ENCODE data around the gene MMP28.
"Not testable (repeated sequence)": the region's sequence is repeated elsewhere in the genome, so short reads cannot be mapped to it uniquely, and the experiment has no call there.

Gene MMP28

GRCh38 chr17:35765086-35765710 is 30.2 kb downstream of the MMP28 start:
- no peak for DNase-seq

GRCh38 chr17:35764123-35764991 is 31.1 kb downstream of the MMP28 start:
- peak; percentile 76 for DNase-seq

GRCh38 chr17:35763767-35764122 is 31.7 kb downstream of the MMP28 start:
- no peak for DNase-seq

GRCh38 chr17:35761601-35762000 is 33.8 kb downstream of the MMP28 start:
- DNase-seq: no peak

DNA sequence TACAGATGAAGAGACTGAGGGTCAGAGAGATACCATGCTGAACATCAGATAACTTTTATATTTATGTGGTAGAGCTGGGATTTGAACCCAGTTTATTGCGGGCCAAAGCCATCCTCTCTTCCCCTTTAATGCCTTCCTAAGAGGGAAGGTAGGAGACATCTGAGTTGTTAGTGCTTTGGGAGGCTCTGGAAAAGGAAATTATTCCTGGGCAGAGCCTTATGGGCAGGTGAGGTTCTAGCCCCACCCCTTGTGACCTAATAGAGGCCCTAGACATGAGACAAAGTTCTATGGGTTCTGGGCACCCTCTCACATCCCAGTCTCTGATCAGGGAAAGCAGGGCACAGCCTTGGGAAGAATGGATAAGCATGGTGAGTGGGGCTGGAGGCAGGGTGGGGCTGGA is 34.9 kb downstream of the MMP28 start, which contains the start of gene C17orf50:
Gene C17orf50 (plus strand): TSS at position 301 of the 400 bp plus-strand sequence. CDS start 55 bp downstream, at position 356.
- no peak for DNase-seq

DNA sequence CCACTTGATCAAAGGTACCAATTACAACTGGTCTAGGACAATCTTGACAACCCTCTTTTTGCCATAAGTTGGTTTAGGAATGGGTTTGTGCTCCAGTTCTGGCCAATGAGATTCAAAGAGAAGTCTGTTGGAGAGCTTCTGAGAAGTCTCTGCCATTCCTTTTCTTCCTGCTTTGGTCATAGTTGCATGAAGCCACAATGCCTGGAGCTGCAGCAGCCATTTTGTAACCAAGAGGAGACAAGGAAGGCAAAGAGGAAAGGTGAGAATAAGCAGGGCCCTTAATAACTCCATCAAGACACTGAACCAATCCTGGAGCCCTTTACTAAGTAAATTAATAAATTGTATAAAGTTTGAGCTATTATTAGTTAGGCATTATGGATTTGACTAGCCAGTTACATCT is 38.2 kb downstream of the MMP28 start:
- no peak for DNase-seq

DNA sequence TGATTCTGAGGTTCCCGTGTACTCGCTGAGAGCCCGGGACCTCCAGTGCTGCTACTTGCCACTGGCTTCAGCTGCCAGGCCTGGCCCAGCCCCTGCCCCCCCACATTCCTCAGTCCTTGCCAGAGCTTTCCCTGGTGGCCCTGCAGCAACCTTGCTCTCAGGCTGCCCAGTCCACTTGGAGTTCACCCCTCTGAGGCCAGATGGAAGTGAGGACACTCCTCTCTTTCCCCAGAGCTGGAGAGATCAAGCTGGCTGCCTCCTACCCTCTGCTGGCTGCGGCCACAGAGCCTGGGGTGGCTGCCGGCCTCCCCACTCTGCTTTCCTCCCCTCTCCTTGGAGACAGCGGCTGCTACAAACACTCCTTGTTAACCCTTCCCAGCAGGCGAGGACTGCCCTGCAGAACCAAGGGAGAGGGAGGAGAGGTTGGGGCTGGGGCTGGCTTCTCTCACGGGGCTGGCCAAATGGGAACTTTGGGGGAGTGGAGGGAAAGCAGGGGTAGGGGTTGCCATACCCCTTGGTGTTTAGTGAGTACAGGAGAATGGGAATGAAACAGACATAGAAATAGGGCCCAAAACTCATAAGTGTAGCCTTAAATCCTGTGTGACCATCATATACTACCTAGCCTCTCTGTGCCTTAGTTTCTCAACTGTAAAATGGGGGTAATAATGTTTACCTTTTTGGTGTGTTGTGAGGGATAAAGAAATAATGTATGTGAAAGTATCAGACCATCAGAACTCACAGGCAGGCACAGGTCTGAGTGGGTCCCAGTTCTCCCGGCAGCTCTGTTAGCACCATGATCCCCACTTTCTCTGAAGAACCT is 42.3 kb downstream of the MMP28 start, which contains the start of gene GAS2L2:
Gene GAS2L2 (minus strand): TSS at position 295 of the 820 bp plus-strand sequence. CDS start 389 bp downstream, outside the sequence.
- no peak for DNase-seq

GRCh38 chr17:35752471-35752870 is 43.0 kb downstream of the MMP28 start:
- DNase-seq: no peak

DNA sequence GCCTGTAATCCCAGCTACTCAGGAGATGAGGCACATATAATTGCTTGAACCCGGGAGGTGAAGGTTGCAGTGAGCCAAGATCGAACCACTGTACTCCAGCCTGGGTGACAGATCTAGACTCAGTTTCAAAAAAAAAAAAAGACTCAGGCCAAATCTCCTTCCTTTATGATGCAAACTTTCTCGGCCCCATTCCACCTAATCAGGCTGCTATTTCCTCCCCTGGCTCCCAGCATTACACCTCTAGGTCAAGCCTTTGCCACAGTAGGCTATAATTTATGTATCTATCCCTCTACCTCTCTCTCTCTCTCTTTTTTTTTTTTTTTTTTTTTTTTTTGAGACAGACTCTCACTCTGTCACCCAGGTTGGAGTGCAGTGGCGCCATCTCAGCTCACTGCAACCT is 43.9 kb downstream of the MMP28 start:
- not testable (repeated sequence) for DNase-seq

- DNase-seq: no peak
These were observed 44.7 kb downstream of the MMP28 start for GRCh38 chr17:35750526-35751395.

GRCh38 chr17:35749560-35750412 is 45.7 kb downstream of the MMP28 start:
- DNase-seq: no peak

DNA sequence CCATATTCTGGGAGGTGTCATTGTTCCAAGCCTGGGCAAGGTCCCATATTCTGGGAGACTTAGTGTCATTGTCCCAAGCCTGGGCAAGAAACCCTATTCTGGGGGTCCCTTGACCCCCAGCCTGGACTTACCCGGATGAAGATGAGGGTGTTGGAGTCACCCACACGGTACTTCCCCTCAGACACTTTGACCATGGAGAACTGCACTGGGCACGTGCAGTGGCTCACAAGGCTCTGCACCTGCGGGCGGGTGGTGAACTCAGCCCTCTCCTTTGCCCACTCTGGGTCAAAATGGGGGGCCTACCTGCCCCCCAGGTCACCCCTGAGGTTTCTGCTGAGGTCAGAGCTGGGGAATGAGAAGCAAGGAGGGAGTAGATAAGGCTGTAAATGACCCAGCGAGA is 46.5 kb downstream of the MMP28 start:
- DNase-seq: no peak

DNA sequence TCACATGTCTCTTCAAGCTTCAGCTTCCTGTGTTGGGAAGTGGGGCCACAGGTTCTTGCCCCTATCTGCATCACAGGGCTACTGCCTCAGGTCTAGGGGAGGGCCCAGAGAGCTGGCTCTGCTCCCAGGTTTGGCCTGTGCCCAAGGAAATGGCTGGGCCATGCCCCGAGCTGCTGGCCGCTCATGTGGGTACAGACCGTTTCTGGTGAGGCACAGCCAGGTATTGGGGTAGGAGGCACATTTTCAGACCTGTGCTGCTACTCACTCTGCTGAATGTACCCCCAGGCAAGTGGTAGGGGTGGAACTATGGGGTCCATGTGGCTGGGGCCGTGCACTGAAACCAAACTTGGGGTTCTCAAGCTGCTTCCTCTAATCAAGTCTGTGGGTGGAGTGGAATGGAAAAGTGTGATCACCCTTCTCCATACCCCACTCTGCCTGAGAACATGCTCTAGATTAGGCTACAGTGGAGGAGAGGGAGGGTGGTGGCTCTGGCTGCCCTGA is 47.0 kb downstream of the MMP28 start:
- DNase-seq: no peak

DNA sequence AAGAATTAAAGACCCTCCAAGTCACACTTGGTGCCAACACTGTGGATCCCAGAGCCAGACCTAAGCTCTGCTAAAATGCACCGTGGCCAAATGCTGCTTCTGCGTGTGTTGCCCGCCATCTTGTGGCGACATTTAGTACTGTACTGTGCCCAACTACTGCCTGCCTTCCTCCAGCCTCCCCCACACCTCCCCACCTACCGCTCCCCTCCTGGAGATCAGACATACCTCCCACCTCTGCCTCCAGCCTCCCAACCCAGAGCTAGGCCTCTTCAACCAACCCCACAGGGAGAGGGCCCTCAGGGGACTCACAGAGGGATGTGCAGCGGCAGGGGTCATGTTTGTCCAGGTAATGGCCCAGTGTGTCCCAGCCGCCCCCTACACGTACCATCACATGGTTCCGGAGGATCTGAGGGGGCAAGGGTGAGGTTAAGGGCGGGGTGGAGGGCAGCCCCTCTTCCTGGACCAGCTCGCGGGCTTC is 47.9 kb downstream of the MMP28 start:
- peak; percentile 72 for DNase-seq

- DNase-seq: no peak
These were observed 49.6 kb downstream of the MMP28 start for GRCh38 chr17:35745749-35746320.

DNA sequence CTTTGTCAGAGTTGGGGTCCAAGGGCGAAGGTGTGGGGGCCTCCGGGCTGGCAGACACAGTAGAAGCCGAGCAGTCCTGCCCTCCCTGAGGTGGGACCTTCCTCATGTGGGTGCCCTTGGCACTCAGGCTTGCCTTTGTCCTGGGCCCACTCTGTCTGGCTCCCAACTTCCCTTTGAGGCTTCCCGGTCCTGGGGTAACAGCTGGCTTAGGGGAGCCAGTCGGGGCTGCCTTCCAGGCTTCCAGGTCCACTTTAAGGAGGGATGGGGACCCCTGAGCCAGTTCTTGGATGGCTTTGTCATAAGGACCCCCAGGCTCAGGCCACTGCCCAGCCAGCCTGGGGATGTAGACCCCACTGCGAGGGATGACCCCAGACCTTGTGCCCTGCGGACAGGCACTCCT is 50.2 kb downstream of the MMP28 start:
- no peak for DNase-seq

DNA sequence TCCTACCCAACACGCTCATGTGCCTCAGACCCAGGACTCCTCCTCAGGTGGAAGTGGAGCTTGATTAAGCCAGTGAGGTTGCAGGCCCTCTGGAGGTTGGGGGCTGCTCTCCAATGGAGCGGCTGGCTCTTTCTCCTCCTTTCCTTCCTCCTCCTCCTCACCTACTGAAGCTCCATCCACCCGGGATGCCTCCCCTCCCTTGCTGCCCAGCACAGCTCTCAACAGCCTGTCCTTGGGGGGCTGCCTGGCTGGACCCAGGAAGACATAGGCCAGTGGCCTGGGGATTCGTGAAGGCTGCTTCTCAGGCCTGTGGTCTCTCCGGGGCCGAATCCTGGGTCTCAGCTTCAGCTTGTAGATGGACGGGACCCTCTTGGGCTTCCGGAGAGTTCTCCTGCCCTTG is 50.6 kb downstream of the MMP28 start:
- DNase-seq: no peak

GRCh38 chr17:35743626-35744328 is 51.7 kb downstream of the MMP28 start:
- DNase-seq: no peak

GRCh38 chr17:35742896-35743477 is 52.5 kb downstream of the MMP28 start:
- DNase-seq: no peak
